Measurements from ENCODE around the gene EID2B. TPM values are rescaled to one million over a fixed set of nuclear protein-coding genes. Genes with fewer than 3 reads are reported as not detected.

The EID2B gene
- total and polyA plus RNA-seq, 4 donors, result 2.1 to 5.2 (median 2.9) TPM

DNA sequence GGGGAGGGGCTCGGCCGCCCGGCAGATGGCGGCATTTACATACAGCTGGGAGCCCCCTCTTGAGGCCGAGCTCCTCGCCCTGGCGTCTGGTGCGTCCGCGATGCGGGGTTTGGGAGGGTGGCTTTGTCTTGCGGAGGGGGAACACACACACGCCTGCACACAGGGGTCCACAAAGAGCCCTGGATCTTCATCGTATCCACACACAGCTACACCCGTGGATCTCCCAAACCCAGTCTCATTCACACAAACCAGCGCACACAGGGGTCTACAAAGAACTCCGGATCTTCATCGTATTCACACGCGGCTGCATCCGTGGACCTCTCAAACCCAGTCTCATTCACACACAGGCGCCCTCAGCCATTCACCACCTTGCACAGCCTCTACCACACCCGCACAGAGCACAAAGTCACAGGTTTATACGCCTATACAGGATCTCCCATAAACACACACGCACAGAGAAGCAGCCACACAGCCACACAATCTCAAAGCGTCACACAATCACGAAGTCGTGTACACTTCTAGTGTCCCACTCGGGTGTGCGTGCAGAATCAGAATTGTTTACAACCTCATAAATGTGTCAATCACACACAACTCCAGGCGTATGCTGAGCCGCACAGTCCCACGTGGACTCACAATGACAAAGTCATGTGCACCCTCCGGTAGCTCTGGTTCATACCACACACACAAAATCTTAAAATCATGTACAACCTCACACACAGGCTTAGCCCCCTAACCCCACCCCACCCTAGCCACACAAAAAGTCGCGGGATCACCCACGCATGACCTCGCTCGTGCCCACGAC, 34.5 kb downstream of the EID2B start:
- peaks cover 0 to 12% (median 0%) of the 10 kb centered on the region in 5 donors for H3K4me1 ChIP-seq (ENCODE audit: control insufficient read depth in 5 of 5, insufficient read depth in 5 of 5, low read length in 5 of 5)
- H3K27me3 ChIP-seq (ENCODE audit: control insufficient read depth in 3 of 3, insufficient read depth in 3 of 3, low read length in 2 of 3), result peaks cover 10 to 36% (median 28%) of the 10 kb centered on the region in 3 donors
- no peak overlapping the region for H3K27ac ChIP-seq (ENCODE audit: low read depth in 1 of 2, low read length in 1 of 2)
- H3K9ac ChIP-seq (ENCODE audit: insufficient read depth in 1 of 2, low read length in 2 of 2), result no peak overlapping the region
- DNase-seq (peak; percentile 64 to 77 (median 74)), ATAC-seq (ENCODE audit: insufficient read depth, low FRiP score) (no peak)
- TF ChIP-seq, protein P1, sequence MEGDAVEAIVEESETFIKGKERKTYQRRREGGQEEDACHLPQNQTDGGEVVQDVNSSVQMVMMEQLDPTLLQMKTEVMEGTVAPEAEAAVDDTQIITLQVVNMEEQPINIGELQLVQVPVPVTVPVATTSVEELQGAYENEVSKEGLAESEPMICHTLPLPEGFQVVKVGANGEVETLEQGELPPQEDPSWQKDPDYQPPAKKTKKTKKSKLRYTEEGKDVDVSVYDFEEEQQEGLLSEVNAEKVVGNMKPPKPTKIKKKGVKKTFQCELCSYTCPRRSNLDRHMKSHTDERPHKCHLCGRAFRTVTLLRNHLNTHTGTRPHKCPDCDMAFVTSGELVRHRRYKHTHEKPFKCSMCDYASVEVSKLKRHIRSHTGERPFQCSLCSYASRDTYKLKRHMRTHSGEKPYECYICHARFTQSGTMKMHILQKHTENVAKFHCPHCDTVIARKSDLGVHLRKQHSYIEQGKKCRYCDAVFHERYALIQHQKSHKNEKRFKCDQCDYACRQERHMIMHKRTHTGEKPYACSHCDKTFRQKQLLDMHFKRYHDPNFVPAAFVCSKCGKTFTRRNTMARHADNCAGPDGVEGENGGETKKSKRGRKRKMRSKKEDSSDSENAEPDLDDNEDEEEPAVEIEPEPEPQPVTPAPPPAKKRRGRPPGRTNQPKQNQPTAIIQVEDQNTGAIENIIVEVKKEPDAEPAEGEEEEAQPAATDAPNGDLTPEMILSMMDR (IDR thresholded peaks at IDR 0.05; ENCODE audit: control extremely low read depth, extremely low read depth), result no peak
- 1 to 2% methylated on average over 40 of the region's 40 CpGs for WGBS, 2 donors
- H3K36me3 ChIP-seq (ENCODE audit: control insufficient read depth in 4 of 4, insufficient read depth in 4 of 4, low read length in 4 of 4), result no peaks in the 10 kb centered on the region
- peaks cover 0 to 5% (median 0%) of the 10 kb centered on the region in 4 donors for H3K9me3 ChIP-seq (ENCODE audit: control insufficient read depth in 4 of 4, insufficient read depth in 3 of 4, low read length in 3 of 4)
- H3K4me3 ChIP-seq, result no peak overlapping the region

DNA sequence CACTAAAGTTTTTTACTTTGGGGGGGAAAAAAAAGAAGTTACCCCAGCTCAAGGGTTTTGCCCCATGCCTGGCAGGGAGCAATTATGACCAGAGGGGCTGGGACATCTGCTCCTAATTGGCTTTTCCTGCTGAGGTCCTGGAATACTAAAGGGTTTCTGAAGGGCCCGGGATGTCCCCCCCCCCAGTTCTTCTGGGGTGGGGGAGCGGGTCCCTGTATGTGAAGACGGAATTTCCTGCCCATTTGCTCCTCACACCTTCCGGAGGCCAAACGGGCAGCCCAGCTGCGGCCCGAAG, 35.0 kb downstream of the EID2B start:
- WGBS, 2 donors, result 0% methylated on average over 7 of the region's 7 CpGs
- H3K9me3 ChIP-seq (ENCODE audit: control insufficient read depth in 4 of 4, insufficient read depth in 3 of 4, low read length in 3 of 4), result peaks cover 0 to 5% (median 0%) of the 10 kb centered on the region in 4 donors
- H3K4me1 ChIP-seq (ENCODE audit: control insufficient read depth in 5 of 5, insufficient read depth in 5 of 5, low read length in 5 of 5), result peaks cover 0 to 8% (median 0%) of the 10 kb centered on the region in 5 donors
- TF ChIP-seq, protein P1 (IDR thresholded peaks at IDR 0.05; ENCODE audit: control extremely low read depth, extremely low read depth), result no peak
- no peaks in the 10 kb centered on the region for H3K36me3 ChIP-seq (ENCODE audit: control insufficient read depth in 4 of 4, insufficient read depth in 4 of 4, low read length in 4 of 4)
- no peak overlapping the region for H3K4me3 ChIP-seq
- peaks cover 10 to 34% (median 28%) of the 10 kb centered on the region in 3 donors for H3K27me3 ChIP-seq (ENCODE audit: control insufficient read depth in 3 of 3, insufficient read depth in 3 of 3, low read length in 2 of 3)
- H3K27ac ChIP-seq (ENCODE audit: low read depth in 1 of 2, low read length in 1 of 2), result no peak overlapping the region
- ATAC-seq (ENCODE audit: insufficient read depth, low FRiP score) (no peak), DNase-seq (no peak)
- H3K9ac ChIP-seq (ENCODE audit: insufficient read depth in 1 of 2, low read length in 2 of 2), result no peak overlapping the region

DNA sequence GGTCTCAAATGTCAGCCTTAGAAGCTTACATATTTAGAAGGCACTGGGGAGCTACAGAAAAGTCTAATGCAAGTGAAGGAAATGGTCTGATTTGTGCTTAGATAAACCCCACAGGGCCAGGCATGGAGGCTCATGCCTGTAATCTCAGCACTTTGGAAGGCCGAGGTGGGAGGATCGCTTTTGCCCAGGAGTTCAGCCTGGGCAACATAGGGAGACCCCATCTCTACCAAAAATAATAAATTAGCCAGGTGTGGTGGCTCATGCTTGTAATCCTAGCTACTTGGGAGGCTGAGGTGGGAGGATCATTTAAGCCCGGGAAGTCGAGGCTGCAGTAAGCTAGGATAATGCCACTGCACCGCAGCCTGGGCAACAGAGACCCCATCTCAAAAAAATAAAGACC, 36.6 kb downstream of the EID2B start:
- peaks cover 0 to 2% (median 0%) of the 10 kb centered on the region in 4 donors for H3K36me3 ChIP-seq (ENCODE audit: control insufficient read depth in 4 of 4, insufficient read depth in 4 of 4, low read length in 4 of 4)
- peaks cover 0 to 6% (median 0%) of the 10 kb centered on the region in 5 donors for H3K4me1 ChIP-seq (ENCODE audit: control insufficient read depth in 5 of 5, insufficient read depth in 5 of 5, low read length in 5 of 5)
- DNase-seq (no peak), ATAC-seq (ENCODE audit: insufficient read depth, low FRiP score) (no peak)
- no peak overlapping the region for H3K9ac ChIP-seq (ENCODE audit: insufficient read depth in 1 of 2, low read length in 2 of 2)
- peaks cover 0 to 5% (median 0%) of the 10 kb centered on the region in 4 donors for H3K9me3 ChIP-seq (ENCODE audit: control insufficient read depth in 4 of 4, insufficient read depth in 3 of 4, low read length in 3 of 4)
- no peak overlapping the region for H3K27ac ChIP-seq (ENCODE audit: low read depth in 1 of 2, low read length in 1 of 2)
- H3K4me3 ChIP-seq, result no peak overlapping the region
- 85 to 86% methylated on average over 5 of the region's 5 CpGs for WGBS, 2 donors
- H3K27me3 ChIP-seq (ENCODE audit: control insufficient read depth in 3 of 3, insufficient read depth in 3 of 3, low read length in 2 of 3), result peaks cover 10 to 30% (median 24%) of the 10 kb centered on the region in 3 donors
- TF ChIP-seq, protein P1 (IDR thresholded peaks at IDR 0.05; ENCODE audit: control extremely low read depth, extremely low read depth), result no peak

Data from lung (tissue), 12 donors.